Neutrophil (primary cell): ENCODE data around the gene PTDSS2.

ENCODE experiments used
- H3K27ac ChIP-seq: fragments of 200-600 bp; sonication (generic); 2 replicates; pipeline ENCODE4 v1.5.1; 2016; ENCODE audit warnings: mild to moderate bottlenecking, moderate library complexity
- H3K27me3 ChIP-seq: fragments of 200-600 bp; sonication (generic); 2 replicates; pipeline ENCODE4 v1.6.0; 2016; ENCODE audit warnings: mild to moderate bottlenecking
- H3K36me3 ChIP-seq: fragments of 200-600 bp; sonication (generic); 2 replicates; pipeline ENCODE4 v1.5.1; 2017
- H3K4me1 ChIP-seq, 2 experiments: fragments of 200-600 bp in 1 of 2; sonication (generic) in 1 of 2; 1 replicate in 1 of 2; 2 replicates in 1 of 2; pipeline versions ENCODE4 v1.5.1 to v1.6.1; 2013 to 2016; ENCODE audit warnings: low read depth in 1 of 2, low read length in 1 of 2, mild to moderate bottlenecking in 1 of 2, moderate library complexity in 1 of 2; ENCODE audit not compliant: control insufficient read depth in 1 of 2, insufficient read depth in 1 of 2
- H3K4me3 ChIP-seq, 2 experiments: fragments of 200-600 bp in 1 of 2; sonication (generic) in 1 of 2; 1 replicate in 1 of 2; 2 replicates in 1 of 2; pipeline ENCODE4 v1.5.1; 2013 to 2016; ENCODE audit warnings: low read depth in 1 of 2, low read length in 1 of 2, mild to moderate bottlenecking in 1 of 2, moderate library complexity in 1 of 2
- H3K9me3 ChIP-seq: fragments of 200-600 bp; sonication (generic); 2 replicates; pipeline ENCODE4 v1.5.1; 2016
- CTCF ChIP-seq: fragments of 200-600 bp; sonication (generic); IDR thresholded peaks from 2 replicates; pipeline ENCODE4 v1.5.1; 2016; ENCODE audit warnings: antibody characterized with exemption

PTDSS2 gene

GRCh38 chr11:499201-500076, 49.4 kb downstream of the PTDSS2 start:
- H3K4me1 ChIP-seq: peaks cover 24 to 27% of the 10 kb centered on the region in 2 experiments
- H3K27ac ChIP-seq: no peak overlapping the region
- H3K4me3 ChIP-seq: no peak overlapping the region
- H3K9me3 ChIP-seq: no peaks in the 10 kb centered on the region
- peaks cover 72% of the 10 kb centered on the region for H3K36me3 ChIP-seq
- no peak for TF ChIP-seq CTCF
- H3K27me3 ChIP-seq: no peaks in the 10 kb centered on the region

DNA sequence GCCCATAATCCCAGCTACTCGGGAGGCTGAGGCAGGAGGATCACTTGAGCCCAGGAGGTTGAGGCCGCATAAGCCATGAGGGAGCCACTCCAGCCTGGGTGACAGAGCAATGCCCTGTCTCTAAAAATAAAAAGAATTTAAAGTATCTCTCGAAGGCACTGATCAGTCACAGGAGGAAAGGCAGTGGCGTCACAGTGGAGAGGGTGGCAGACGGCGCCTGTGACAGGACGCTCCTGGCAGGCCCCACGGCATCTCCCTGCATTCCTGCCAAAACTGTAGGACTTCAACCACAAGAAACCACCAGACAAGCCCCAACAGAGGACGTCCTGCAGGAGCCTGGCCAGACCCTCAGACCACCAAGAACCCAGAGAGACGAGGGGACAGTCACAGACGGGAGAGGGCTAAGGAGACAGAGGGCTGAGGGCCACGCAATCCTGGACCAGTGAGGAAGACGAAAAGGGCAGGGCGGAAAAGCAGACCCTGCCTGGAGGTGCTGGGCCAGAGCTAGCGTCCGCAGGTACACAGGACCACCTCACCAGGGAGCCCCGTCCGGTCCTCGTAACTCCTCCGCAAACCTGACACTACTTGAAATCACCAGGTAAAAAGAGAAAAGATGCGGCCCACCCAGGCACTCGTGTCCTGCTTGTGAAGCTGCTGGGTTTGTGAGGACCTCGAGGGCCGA, 51.1 kb downstream of the PTDSS2 start:
- TF ChIP-seq CTCF: no peak
- no peak overlapping the region for H3K4me3 ChIP-seq
- H3K4me1 ChIP-seq: peaks cover 41 to 42% of the 10 kb centered on the region in 2 experiments
- no peaks in the 10 kb centered on the region for H3K9me3 ChIP-seq
- peaks cover 55% of the 10 kb centered on the region for H3K36me3 ChIP-seq
- no peak overlapping the region for H3K27ac ChIP-seq
- H3K27me3 ChIP-seq: no peaks in the 10 kb centered on the region

GRCh38 chr11:501683-502287, 51.7 kb downstream of the PTDSS2 start:
- Histone ChIP-seq H3K9me3 (no peaks in the 10 kb centered on the region), H3K4me3 (no peak overlapping the region), H3K4me1 (peaks cover 46 to 47% of the 10 kb centered on the region in 2 experiments), H3K36me3 (peaks cover 49% of the 10 kb centered on the region), H3K27ac (no peak overlapping the region), H3K27me3 (no peaks in the 10 kb centered on the region)
- TF ChIP-seq CTCF: no peak

DNA sequence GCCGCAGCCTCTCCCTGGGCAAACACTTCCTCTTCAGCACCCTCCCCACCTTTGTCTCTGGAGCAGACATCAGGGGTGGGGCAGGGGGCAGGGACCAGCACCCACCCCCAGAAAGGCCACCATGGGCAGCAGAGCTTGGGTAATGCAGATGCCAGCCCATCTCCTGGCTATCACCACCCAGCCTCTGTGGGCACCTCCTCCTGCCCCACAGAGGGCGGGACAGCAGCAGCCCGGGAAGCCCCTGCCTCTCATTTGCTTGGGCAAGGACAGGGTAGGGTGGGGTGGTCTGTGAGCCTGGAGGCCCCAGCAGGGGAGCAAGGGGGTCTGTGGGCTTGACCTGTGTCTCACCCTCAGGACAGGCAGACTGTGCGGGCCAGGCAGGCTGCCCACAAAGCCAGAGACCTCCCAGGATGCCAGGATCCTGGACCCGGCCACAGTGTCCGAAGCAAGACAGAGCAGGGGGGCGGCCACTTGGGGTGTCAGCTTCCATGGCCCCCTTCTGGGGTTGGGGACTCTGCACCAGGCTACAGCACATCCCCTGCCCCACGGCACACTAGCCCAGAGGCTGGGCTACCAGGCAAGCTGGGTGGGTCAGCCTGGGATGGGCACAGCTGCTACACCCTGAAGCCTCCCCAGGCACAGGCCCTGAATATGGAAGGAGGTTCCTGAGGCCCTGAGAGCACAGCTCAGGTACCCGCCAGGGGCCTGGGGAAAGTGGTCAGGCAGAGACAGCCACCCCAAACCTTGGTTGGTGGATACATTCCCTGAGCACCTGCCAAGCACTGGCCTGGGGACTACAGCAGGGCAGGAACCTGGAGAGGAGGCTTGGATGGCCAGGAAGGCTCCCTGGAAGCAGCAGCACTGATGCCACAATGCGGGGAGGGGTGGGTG, 52.5 kb downstream of the PTDSS2 start:
- Histone ChIP-seq H3K27me3 (no peaks in the 10 kb centered on the region), H3K4me1 (peaks cover 49 to 54% of the 10 kb centered on the region in 2 experiments), H3K27ac (peak overlapping the region; percentile 68), H3K9me3 (no peaks in the 10 kb centered on the region), H3K36me3 (peaks cover 41% of the 10 kb centered on the region), H3K4me3 (no peak overlapping the region)
- TF ChIP-seq CTCF: no peak
